Endothelial cell (in vitro differentiated cells): ENCODE data around the gene MRGPRF. TPM values are rescaled to one million over a fixed set of nuclear protein-coding genes. Genes with fewer than 3 reads are reported as not detected.

Experiments used
- DNase-seq: peaks from one replicate; pipeline ENCODE4 v3.0.0; 2021; ENCODE audit warnings: low spot score
- H3K27ac Mint-ChIP-seq: one replicate; pipeline ENCODE4 v1.8.0; 2021; ENCODE audit warnings: mixed read lengths, inconsistent platforms; ENCODE audit not compliant: unreplicated experiment
- H3K27me3 Mint-ChIP-seq: one replicate; pipeline ENCODE4 v1.8.0; 2021; ENCODE audit warnings: mild to moderate bottlenecking, moderate library complexity, mixed read lengths, inconsistent platforms; ENCODE audit not compliant: unreplicated experiment
- H3K36me3 Mint-ChIP-seq: one replicate; pipeline ENCODE4 v1.8.0; 2021; ENCODE audit warnings: mild to moderate bottlenecking, low read depth, mixed read lengths, inconsistent platforms; ENCODE audit not compliant: unreplicated experiment
- H3K4me1 Mint-ChIP-seq: one replicate; pipeline ENCODE4 v1.8.0; 2021; ENCODE audit warnings: mild to moderate bottlenecking, mixed read lengths, inconsistent platforms; ENCODE audit not compliant: unreplicated experiment
- H3K4me3 Mint-ChIP-seq: one replicate; pipeline ENCODE4 v1.8.0; 2021; ENCODE audit warnings: mild to moderate bottlenecking, mixed read lengths, inconsistent platforms; ENCODE audit not compliant: unreplicated experiment
- H3K9me3 Mint-ChIP-seq: one replicate; pipeline ENCODE4 v1.8.0; 2021; ENCODE audit warnings: mixed read lengths, inconsistent platforms; ENCODE audit not compliant: unreplicated experiment
- total RNA-seq: library from RNA; stranded (reverse); fragmentation: NEBNext Ultra II Directional; extraction: Animal tissue kit (Norgen Biotek cat#: 25700); gene quantifications from one replicate; pipeline ENCODE4 v1.2.1, GENCODE V29; 2021; ENCODE audit not compliant: unreplicated experiment
- TF ChIP-seq, protein P1 (sequence below): fragments of 200-600 bp; sonication (generic); IDR thresholded peaks from one replicate; pipeline ENCODE4 v1.5.0; 2021; ENCODE audit warnings: antibody characterized with exemption; ENCODE audit not compliant: unreplicated experiment

The MRGPRF gene
- total RNA-seq, 1 donor from 2014 or later, result 0.54 TPM

DNA sequence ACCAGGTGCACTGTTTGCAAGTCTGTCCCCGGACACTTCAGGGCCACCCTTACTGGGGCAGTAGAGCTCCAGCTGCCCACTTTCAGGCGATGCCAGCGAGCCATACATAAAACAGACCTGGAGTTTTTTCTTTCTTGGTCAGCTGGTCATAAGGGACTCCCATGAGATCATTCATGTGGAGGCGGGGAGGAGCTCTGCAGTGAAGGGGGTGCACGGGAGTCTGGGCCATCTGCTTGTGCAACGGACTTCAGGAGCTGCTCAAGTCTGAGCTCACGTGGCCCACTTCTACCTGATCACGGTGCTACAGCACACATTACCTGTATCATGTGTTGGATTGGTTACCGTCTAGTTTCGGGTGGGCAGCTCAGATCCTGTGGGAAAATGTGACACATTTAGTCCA, 9.2 kb upstream of the MRGPRF start:
- H3K36me3 Mint-ChIP-seq, result no peaks in the 10 kb centered on the region

DNA sequence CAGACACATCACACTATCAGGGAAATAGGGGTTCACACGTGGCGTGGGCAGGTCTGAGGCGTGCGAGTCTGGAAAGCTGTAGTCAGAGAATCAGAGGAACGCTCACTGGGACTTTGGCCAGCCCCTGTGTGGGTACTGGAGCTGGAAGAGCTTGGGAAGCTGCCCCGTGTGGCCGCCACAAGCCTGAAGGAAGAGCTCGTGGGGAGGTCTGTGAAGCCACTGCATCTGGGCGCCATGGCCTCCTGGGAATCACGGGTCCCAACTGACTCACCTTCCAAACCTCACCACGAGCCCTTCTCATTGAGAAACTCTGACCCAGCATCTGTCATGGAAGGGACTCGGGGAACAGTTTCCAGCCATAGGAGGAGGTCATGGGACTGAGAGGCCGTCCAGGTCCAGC, 5.9 kb upstream of the MRGPRF start:
- DNase-seq, result no peak
- Mint-ChIP-seq H3K9me3 (no peaks in the 10 kb centered on the region), H3K27me3 (peaks cover 4% of the 10 kb centered on the region), H3K27ac (no peak overlapping the region), H3K4me1 (no peaks in the 10 kb centered on the region), H3K4me3 (no peak overlapping the region), H3K36me3 (no peaks in the 10 kb centered on the region)
- TF ChIP-seq, protein P1, sequence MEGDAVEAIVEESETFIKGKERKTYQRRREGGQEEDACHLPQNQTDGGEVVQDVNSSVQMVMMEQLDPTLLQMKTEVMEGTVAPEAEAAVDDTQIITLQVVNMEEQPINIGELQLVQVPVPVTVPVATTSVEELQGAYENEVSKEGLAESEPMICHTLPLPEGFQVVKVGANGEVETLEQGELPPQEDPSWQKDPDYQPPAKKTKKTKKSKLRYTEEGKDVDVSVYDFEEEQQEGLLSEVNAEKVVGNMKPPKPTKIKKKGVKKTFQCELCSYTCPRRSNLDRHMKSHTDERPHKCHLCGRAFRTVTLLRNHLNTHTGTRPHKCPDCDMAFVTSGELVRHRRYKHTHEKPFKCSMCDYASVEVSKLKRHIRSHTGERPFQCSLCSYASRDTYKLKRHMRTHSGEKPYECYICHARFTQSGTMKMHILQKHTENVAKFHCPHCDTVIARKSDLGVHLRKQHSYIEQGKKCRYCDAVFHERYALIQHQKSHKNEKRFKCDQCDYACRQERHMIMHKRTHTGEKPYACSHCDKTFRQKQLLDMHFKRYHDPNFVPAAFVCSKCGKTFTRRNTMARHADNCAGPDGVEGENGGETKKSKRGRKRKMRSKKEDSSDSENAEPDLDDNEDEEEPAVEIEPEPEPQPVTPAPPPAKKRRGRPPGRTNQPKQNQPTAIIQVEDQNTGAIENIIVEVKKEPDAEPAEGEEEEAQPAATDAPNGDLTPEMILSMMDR, result no peak

More for the DNA sequence above, 9.2 kb upstream of the MRGPRF start:
- TF ChIP-seq, protein P1, result no peak
- H3K4me3 Mint-ChIP-seq, result no peak overlapping the region
- no peaks in the 10 kb centered on the region for H3K4me1 Mint-ChIP-seq
- no peak overlapping the region for H3K27ac Mint-ChIP-seq
- no peak for DNase-seq
- H3K27me3 Mint-ChIP-seq, result no peaks in the 10 kb centered on the region
- H3K9me3 Mint-ChIP-seq, result no peaks in the 10 kb centered on the region

DNA sequence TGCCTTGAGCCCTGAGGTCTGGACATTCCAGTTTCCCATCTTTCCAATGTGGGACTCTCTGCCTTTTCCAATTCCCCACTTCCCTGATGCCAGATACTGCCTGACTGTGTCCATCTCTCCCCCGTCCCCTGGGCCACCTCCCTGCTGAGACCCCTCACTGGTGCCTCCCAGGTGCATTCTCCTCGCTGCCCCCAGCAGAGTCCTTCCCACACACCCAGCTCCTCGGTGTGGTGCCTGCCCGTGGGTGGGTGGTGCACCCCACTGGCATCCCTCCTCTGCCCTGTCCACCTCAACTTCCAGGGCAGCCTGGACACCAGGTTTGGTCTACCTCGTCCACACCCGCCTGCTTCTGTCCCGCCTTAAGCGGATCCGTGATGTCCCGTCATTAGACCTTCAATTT, 4.9 kb upstream of the MRGPRF start:
- no peaks in the 10 kb centered on the region for H3K4me1 Mint-ChIP-seq
- no peaks in the 10 kb centered on the region for H3K9me3 Mint-ChIP-seq
- H3K4me3 Mint-ChIP-seq, result no peak overlapping the region
- no peak for DNase-seq
- TF ChIP-seq, protein P1, result no peak
- H3K36me3 Mint-ChIP-seq, result no peaks in the 10 kb centered on the region
- peaks cover 4% of the 10 kb centered on the region for H3K27me3 Mint-ChIP-seq
- no peak overlapping the region for H3K27ac Mint-ChIP-seq

DNA sequence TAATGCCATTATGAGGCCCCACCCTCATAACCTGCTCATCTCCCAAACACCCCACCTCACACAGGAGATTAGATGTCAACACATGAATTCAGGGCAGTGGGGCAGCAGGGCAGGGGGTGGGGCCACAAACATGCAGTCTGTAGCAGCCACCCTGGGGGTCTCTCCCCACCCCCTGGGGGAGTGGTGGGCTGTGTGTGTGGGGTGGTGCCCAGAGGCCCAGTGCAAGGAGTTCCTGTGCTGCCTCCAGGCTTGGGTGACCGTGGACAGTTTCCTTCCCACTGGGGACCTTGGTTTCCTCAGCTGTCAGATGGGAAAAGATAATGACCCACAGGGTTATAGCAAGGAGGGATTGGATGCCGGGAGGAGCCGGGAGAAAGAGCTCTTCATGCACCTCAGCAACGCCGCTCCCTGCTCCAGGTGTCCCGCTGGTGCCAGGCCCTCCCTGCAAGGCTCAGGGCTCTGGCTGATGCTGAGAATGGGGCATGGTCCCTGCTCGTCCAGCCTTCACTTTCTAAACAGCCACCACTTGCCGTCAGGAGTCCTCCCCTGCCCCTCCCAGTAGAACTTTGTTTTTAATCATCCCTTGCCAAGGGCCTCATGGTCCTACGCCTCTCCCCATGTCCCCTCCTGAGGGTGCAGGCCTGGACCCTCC, 2.0 kb upstream of the MRGPRF start:
- H3K4me3 Mint-ChIP-seq, result no peak overlapping the region
- no peaks in the 10 kb centered on the region for H3K4me1 Mint-ChIP-seq
- H3K36me3 Mint-ChIP-seq, result no peaks in the 10 kb centered on the region
- peaks cover 6% of the 10 kb centered on the region for H3K27me3 Mint-ChIP-seq
- TF ChIP-seq, protein P1, result no peak
- no peak for DNase-seq
- H3K9me3 Mint-ChIP-seq, result no peaks in the 10 kb centered on the region
- no peak overlapping the region for H3K27ac Mint-ChIP-seq

DNA sequence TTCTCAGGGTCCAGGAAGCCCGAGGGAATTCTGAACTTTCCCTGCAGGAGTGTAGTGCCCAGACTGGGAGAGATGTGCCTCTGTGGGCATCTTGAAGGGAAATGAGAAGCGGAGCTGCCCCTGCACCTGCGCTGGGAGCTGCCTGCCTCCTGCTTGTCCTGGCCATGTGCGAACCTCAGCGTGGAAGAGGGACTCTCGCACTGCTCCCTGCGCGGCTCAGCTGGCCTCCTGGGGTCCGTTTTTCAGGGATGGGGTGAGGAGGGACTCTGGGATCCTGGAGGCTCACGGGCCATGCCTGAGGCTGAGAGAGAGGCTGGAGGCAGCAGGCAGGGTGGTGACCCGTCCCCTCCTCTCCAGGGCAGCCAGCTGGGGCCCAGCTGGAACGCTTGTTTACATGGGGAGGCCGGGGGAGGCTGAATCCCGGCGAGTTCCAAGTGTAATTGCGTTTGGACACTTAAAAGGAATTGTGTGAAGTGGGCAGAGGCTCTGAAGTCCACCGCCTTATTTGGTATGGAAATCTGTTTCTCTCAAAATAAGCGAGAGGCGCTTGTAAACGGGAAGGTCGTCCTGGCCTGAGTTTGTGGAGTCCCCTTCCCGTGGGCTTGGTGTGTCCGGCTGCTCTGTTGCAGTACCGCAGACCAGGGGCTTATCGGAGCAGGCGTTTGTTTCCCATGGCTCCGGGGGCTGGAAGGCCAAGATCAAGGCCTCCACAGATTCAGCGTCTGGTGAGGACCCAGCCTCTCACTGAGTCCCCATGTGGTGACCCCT, 1.2 kb upstream of the MRGPRF start:
- Mint-ChIP-seq H3K9me3 (no peaks in the 10 kb centered on the region), H3K36me3 (no peaks in the 10 kb centered on the region), H3K4me3 (no peak overlapping the region), H3K27me3 (peaks cover 6% of the 10 kb centered on the region), H3K27ac (no peak overlapping the region), H3K4me1 (no peaks in the 10 kb centered on the region)
- no peak for DNase-seq
- TF ChIP-seq, protein P1, result no peak
